NCI-H1105 (cell line): Measurements from ENCODE around the gene NOD1.
"Not testable (repeated sequence)": the region's sequence is repeated elsewhere in the genome, so short reads cannot be mapped to it uniquely, and the experiment has no call there.

ENCODE experiments used
- DNase-seq: peaks from one replicate; lab custom pipeline; 2025; lab: John Stamatoyannopoulos, UW

The NOD1 gene

GRCh38 chr7:30503274-30504212, 25.0 kb upstream of the NOD1 start:
- DNase-seq, result no peak

GRCh38 chr7:30502470-30503251, 24.1 kb upstream of the NOD1 start:
- no peak for DNase-seq

- DNase-seq, result no peak
Observed at GRCh38 chr7:30501264-30501663, 22.7 kb upstream of the NOD1 start.

- DNase-seq, result no peak
Observed at GRCh38 chr7:30493228-30493627, 14.6 kb upstream of the NOD1 start.

- no peak for DNase-seq
Observed at GRCh38 chr7:30491417-30491816, 12.8 kb upstream of the NOD1 start.

GRCh38 chr7:30487371-30487770, 8.8 kb upstream of the NOD1 start:
- no peak for DNase-seq

GRCh38 chr7:30485667-30486066, 7.1 kb upstream of the NOD1 start:
- DNase-seq, result no peak

GRCh38 chr7:30481416-30481815, 2.8 kb upstream of the NOD1 start:
- not testable (repeated sequence) for DNase-seq

- no peak for DNase-seq
Observed at GRCh38 chr7:30479202-30480120, 877 bp upstream of the NOD1 start.

- DNase-seq, result peak; percentile 86
Observed at GRCh38 chr7:30476459-30477145, 2.0 kb downstream of the NOD1 start.

- no peak for DNase-seq
Observed at GRCh38 chr7:30475580-30475979, 3.0 kb downstream of the NOD1 start.

- no peak for DNase-seq
Observed at GRCh38 chr7:30474893-30475292, 3.7 kb downstream of the NOD1 start.

- DNase-seq, result no peak
Observed at GRCh38 chr7:30474485-30474884, 4.1 kb downstream of the NOD1 start.

GRCh38 chr7:30473903-30474302, 4.7 kb downstream of the NOD1 start:
- no peak for DNase-seq

GRCh38 chr7:30472784-30473775, 5.5 kb downstream of the NOD1 start:
- no peak for DNase-seq

- no peak for DNase-seq
Observed at GRCh38 chr7:30472081-30472783, 6.4 kb downstream of the NOD1 start.

- no peak for DNase-seq
Observed at GRCh38 chr7:30471205-30471604, 7.4 kb downstream of the NOD1 start.

- peak; percentile 39 for DNase-seq
Observed at GRCh38 chr7:30470771-30471170, 7.8 kb downstream of the NOD1 start.

- DNase-seq, result no peak
Observed at GRCh38 chr7:30470163-30470770, 8.3 kb downstream of the NOD1 start.
